HEK293T (cell line): ENCODE results near the gene FAM3D.

ENCODE experiments used
- CTCF ChIA-PET: fragments of 350-600 bp; formaldehyde crosslinking; extraction: SDS; loops from one replicate; lab custom pipeline; 2021; ENCODE audit warnings: antibody characterized with exemption, inconsistent platforms; lab: Yijun Ruan, JAX
- POLR2A ChIA-PET: fragments of 350-600 bp; formaldehyde crosslinking; extraction: SDS; loops from one replicate; lab custom pipeline; 2020; ENCODE audit warnings: antibody characterized with exemption, inconsistent platforms; lab: Yijun Ruan, JAX
- DNase-seq: peaks from one replicate; pipeline ENCODE4 v3.0.0; 2012; ENCODE audit warnings: mixed read lengths; ENCODE audit errors: extremely low spot score
- ARNT ChIP-seq: fragments of 450-650 bp; IDR thresholded peaks from 2 replicates; pipeline ENCODE4 v1.6.1; 2017; ENCODE audit warnings: mild to moderate bottlenecking
- BHLHE40 ChIP-seq: fragments of 450-650 bp; IDR thresholded peaks from 2 replicates; pipeline ENCODE4 v1.6.1; 2016; ENCODE audit warnings: mild to moderate bottlenecking, moderate library complexity, borderline replicate concordance
- CTBP1 ChIP-seq: fragments of 450-650 bp; IDR thresholded peaks from 2 replicates; pipeline ENCODE4 v1.6.1; 2016; ENCODE audit warnings: borderline replicate concordance
- ELF4 ChIP-seq: fragments of 450-650 bp; IDR thresholded peaks from 2 replicates; pipeline ENCODE4 v1.6.1; 2017; ENCODE audit warnings: antibody characterized with exemption
- FOXA1 ChIP-seq: fragments of 450-650 bp; IDR thresholded peaks from 2 replicates; pipeline ENCODE4 v1.6.1; 2016; ENCODE audit warnings: mild to moderate bottlenecking
- FOXK2 ChIP-seq: fragments of 450-650 bp; IDR thresholded peaks from 2 replicates; pipeline ENCODE4 v1.6.1; 2016; ENCODE audit warnings: mild to moderate bottlenecking
- FOXM1 ChIP-seq: fragments of 450-650 bp; IDR thresholded peaks from 2 replicates; pipeline ENCODE4 v1.6.1; 2017; ENCODE audit warnings: mild to moderate bottlenecking, borderline replicate concordance
- HDGF ChIP-seq: fragments of 450-650 bp; IDR thresholded peaks from 2 replicates; pipeline ENCODE4 v1.6.1; 2017; ENCODE audit warnings: antibody characterized with exemption, borderline replicate concordance
- L3MBTL2 ChIP-seq: fragments of 450-650 bp; conservative IDR thresholded peaks from 2 replicates; pipeline ENCODE4 v1.6.1; 2016; ENCODE audit warnings: mild to moderate bottlenecking
- LEF1 ChIP-seq: fragments of 450-650 bp; IDR thresholded peaks from 2 replicates; pipeline ENCODE4 v1.6.1; 2017; ENCODE audit warnings: mild to moderate bottlenecking, borderline replicate concordance
- NFRKB ChIP-seq: fragments of 450-650 bp; IDR thresholded peaks from 2 replicates; pipeline ENCODE4 v1.6.1; 2016; ENCODE audit warnings: mild to moderate bottlenecking, moderate library complexity
- SP1 ChIP-seq: fragments of 450-650 bp; IDR thresholded peaks from 2 replicates; pipeline ENCODE4 v1.6.1; 2017
- SUZ12 ChIP-seq: fragments of 450-650 bp; IDR thresholded peaks from 2 replicates; pipeline ENCODE4 v1.6.1; 2016; ENCODE audit warnings: mild to moderate bottlenecking
- TARDBP ChIP-seq: fragments of 450-650 bp; IDR thresholded peaks from 2 replicates; pipeline ENCODE4 v1.6.1; 2016
- ZNF384 ChIP-seq: fragments of 450-650 bp; IDR thresholded peaks from 2 replicates; pipeline ENCODE4 v1.6.1; 2016
- TF ChIP-seq, protein P1 (sequence below): fragments of 450-650 bp; IDR thresholded peaks from 2 replicates; pipeline ENCODE4 v1.6.1; 2016

Gene FAM3D

DNA sequence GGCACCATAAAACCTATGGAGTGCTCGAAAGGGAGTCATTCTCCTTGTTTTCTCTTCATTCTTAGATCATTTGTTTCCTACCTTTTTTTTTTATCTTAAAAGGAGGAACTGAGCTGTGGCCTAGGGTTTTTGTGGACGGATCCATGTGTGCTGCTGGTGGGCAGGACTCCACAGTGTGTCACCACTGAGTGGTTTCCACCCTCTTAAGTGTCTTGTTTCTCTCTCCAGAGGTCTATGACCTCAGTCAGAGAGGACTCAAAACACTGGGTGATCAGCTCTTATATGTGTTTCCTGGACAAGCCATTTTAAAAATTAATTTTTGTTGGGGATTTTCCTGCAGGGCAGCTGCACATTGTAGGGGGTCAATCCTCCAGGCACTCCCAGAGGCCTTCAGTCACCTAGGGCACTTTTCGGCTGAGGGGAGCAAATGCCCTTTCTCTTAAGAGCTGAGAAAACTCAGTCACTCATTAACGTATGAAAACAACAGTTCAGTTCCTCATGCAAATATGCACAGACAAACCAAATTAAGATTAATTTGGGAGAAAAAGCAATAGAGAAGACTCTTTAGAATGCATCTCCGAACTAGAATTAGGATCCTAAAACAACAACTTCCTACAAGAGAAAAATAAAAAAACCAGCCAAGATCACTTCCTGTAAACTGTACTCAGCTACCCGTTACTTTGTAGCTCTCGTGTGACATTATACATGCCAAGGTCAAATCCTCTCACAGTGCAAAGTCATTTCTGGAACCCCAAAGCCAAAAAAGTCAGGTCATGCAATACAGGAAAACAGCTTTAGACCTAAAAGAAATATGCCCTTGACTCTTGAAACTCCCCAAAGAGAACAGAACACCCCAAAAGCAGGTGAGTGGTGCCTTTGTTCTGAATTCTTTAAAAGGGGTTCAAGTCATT, 27.6 kb upstream of the FAM3D start:
- TF ChIP-seq LEF1 = no peak
- TF ChIP-seq L3MBTL2 = no peak
- TF ChIP-seq SUZ12 = no peak
- no peak for TF ChIP-seq TARDBP
- TF ChIP-seq ZNF384 = no peak
- TF ChIP-seq HDGF = no peak
- no peak for TF ChIP-seq BHLHE40
- TF ChIP-seq ELF4 = no peak
- no peak for TF ChIP-seq SP1
- TF ChIP-seq ARNT = no peak
- no peak for TF ChIP-seq CTBP1
- TF ChIP-seq NFRKB = no peak
- no peak for TF ChIP-seq FOXM1
- DNase-seq = no peak
- POLR2A ChIA-PET = interaction anchor here (1.2 kb wide), 1 partner anchor 261 kb away, joined by 3 read pairs; the partner anchor contains the start of gene PDHB
- CTCF ChIA-PET = no interaction called here

DNA sequence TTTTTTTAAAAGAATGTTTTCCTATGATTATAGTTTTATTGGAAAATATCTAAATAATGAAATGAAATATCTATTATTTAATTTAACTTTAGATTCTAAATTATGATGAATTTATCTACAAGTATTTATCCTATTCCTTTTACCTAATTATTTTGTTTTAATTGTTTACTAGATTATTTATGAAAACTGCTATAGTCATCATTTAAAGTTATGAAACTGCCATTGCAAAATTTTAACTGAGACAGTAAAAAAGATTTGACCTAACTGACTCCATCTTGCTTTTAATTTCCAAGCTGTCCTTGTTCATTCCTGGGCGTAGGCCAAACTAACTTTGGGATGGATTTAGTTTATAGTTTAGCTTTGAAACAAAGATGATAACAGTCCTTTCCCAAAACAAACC, 25.9 kb upstream of the FAM3D start:
- ChIA-PET POLR2A (no interaction called here), CTCF (no interaction called here)
- DNase-seq = no peak
- TF ChIP-seq CTBP1 (no peak), HDGF (no peak), ELF4 (no peak), NFRKB (no peak), ZNF384 (no peak), ARNT (no peak), L3MBTL2 (no peak), SUZ12 (no peak), LEF1 (no peak), FOXK2 (no peak), SP1 (no peak), TARDBP (no peak)
- TF ChIP-seq, protein P1, sequence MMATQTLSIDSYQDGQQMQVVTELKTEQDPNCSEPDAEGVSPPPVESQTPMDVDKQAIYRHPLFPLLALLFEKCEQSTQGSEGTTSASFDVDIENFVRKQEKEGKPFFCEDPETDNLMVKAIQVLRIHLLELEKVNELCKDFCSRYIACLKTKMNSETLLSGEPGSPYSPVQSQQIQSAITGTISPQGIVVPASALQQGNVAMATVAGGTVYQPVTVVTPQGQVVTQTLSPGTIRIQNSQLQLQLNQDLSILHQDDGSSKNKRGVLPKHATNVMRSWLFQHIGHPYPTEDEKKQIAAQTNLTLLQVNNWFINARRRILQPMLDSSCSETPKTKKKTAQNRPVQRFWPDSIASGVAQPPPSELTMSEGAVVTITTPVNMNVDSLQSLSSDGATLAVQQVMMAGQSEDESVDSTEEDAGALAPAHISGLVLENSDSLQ = no peak

DNA sequence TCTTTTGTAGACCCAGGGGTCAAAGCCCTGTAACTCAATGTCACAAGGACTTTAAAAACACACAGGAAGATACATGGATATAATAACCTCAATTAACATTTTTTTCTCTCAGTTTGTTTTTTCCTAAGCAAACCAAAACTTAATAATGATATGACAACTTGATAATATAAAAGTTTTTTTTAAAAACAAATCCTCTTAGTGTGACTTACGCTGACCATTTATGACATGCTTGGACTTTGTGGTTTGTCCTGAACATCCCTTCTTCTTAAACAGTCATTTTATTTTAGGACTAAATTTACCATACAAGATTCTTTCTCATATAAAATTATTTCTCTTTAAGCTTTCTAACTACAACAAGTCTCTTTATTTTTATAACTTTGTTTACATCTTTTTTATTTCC, 25.4 kb upstream of the FAM3D start:
- ChIA-PET CTCF (no interaction called here), POLR2A (no interaction called here)
- TF ChIP-seq, protein P1 = no peak
- 0 out of 2 replicates have a peak, but pooled peaks have one; percentile 26 for TF ChIP-seq ZNF384
- no peak for TF ChIP-seq HDGF
- no peak for DNase-seq

DNA sequence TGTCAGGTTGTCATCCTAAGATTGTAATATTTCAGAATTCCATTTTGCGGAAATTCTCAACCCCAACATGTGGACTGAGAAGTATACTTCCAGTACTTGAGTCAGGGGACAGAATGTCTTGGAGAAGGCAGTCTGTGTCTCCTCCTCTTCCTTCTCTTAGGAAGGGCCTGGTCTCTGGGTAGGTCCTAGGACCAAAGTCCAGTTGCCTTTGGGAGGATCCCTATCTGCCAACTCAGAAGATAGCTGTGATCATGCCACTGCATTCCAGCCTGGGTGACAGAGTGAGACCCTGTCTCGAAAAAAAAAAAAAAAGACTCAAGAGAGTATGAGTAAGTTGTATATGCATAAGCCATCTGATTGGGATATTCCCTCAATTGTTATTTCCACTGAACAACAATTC, 23.9 kb upstream of the FAM3D start:
- CTCF ChIA-PET = no interaction called here
- POLR2A ChIA-PET = no interaction called here
- no peak for TF ChIP-seq FOXA1
- TF ChIP-seq ARNT = no peak
- TF ChIP-seq SUZ12 = no peak
- no peak for TF ChIP-seq LEF1
- TF ChIP-seq TARDBP = no peak
- TF ChIP-seq ZNF384 = no peak
- TF ChIP-seq NFRKB = no peak
- TF ChIP-seq L3MBTL2 = no peak
- no peak for TF ChIP-seq FOXM1
- no peak for TF ChIP-seq ELF4
- TF ChIP-seq, protein P1 = no peak
- TF ChIP-seq SP1 = no peak
- no peak for TF ChIP-seq CTBP1
- TF ChIP-seq HDGF = no peak
- no peak for TF ChIP-seq BHLHE40
- TF ChIP-seq FOXK2 = no peak

DNA sequence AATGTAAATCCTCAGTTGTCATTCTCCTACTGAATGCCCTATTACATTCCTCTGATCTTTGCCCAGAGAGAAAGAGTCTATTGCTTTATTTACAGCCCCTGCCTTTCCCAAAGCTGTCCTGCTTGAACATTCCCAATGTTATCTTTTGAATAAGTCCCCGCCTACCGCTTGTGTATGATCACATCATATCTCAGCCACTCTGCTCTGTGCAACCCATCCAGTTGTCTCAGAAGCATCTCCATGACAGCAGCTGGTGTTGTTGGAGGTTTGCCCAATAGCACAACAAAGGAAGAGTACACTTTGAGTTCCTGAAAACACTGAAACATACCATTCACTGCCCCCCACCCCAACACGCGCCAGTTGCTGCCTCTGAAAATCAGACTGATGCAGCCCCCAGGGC, 22.0 kb upstream of the FAM3D start:
- TF ChIP-seq SUZ12 (no peak), ARNT (no peak), BHLHE40 (no peak), FOXM1 (no peak), ELF4 (no peak), FOXA1 (no peak), FOXK2 (no peak), NFRKB (no peak), L3MBTL2 (no peak), HDGF (no peak), ZNF384 (no peak), SP1 (no peak), TARDBP (no peak), CTBP1 (no peak), LEF1 (no peak)
- TF ChIP-seq, protein P1 = no peak
- no peak for DNase-seq
- ChIA-PET POLR2A (no interaction called here), CTCF (no interaction called here)

More for the DNA sequence above, 23.9 kb upstream of the FAM3D start:
- no peak for DNase-seq
